Activated CD4-positive, alpha-beta T cell treated with anti-CD3 and anti-CD28 coated beads, Interleukin-2, amount 10 ng/mL, durations not matched to agents 7 days and 5 days (primary cell): Measurements from ENCODE around the gene STING1. TPM values are rescaled to one million over a fixed set of nuclear protein-coding genes. Genes with fewer than 3 reads are reported as not detected.

Experiments
- CTCF ChIA-PET: fragments of 350-600 bp; sonication (Branson Sonifier 250); formaldehyde crosslinking; loops from one replicate; lab custom pipeline; 2021; ENCODE audit warnings: antibody characterized with exemption; lab: Charles Lee
- POLR2A ChIA-PET: fragments of 350-600 bp; sonication (Branson Sonifier 250); formaldehyde crosslinking; loops from one replicate; lab custom pipeline; 2021; ENCODE audit warnings: antibody characterized with exemption; lab: Charles Lee
- DNase-seq: peaks from one replicate; pipeline ENCODE4 v3.0.0-alpha.2; 2020
- H3K27ac Mint-ChIP-seq: one replicate; pipeline ENCODE4 v1.8.0; 2021; ENCODE audit warnings: mild to moderate bottlenecking, moderate library complexity, mixed read lengths
- H3K27me3 Mint-ChIP-seq: one replicate; pipeline ENCODE4 v1.8.0; 2021; ENCODE audit warnings: mixed read lengths
- H3K36me3 Mint-ChIP-seq: one replicate; pipeline ENCODE4 v1.8.0; 2021; ENCODE audit warnings: low read depth, mixed read lengths
- H3K4me1 Mint-ChIP-seq: one replicate; pipeline ENCODE4 v1.8.0; 2021; ENCODE audit warnings: mixed read lengths
- H3K4me3 Mint-ChIP-seq: one replicate; pipeline ENCODE4 v1.8.0; 2021; ENCODE audit warnings: mild to moderate bottlenecking, moderate library complexity, mixed read lengths
- H3K9me3 Mint-ChIP-seq: one replicate; pipeline ENCODE4 v1.8.0; 2021; ENCODE audit warnings: mixed read lengths
- total RNA-seq, 2 experiments: library from RNA; stranded (reverse); gene quantifications; one replicate each; pipeline ENCODE4 v1.2.3, GENCODE V29; 2021

Gene STING1
- total RNA-seq, 2 experiments from 2014 or later: 175 TPM

DNA sequence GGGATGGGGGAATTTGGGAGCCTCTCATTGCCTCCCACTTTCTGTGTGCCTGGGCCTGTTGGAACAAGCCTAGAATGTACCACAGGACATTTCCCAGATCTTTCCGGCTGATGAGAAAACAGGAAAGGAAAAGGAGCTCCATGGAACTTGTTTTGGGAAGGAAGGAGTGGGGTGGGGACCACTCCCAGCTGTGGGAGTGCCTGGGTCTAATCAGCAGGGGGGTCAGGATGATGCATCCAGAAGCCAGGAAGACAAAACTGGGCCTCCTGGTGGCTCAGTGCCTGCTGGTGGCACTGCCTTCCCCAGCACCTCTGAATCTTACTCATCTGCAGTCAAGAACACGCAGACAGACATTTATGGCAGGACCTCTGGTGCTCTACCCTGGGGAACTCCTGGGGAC, 9.0 kb downstream of the STING1 start:
- H3K36me3 Mint-ChIP-seq: peaks cover 45% of the 10 kb centered on the region
- no peaks in the 10 kb centered on the region for H3K9me3 Mint-ChIP-seq
- H3K4me3 Mint-ChIP-seq: no peak overlapping the region
- peaks cover 90% of the 10 kb centered on the region for H3K4me1 Mint-ChIP-seq
- ChIA-PET CTCF (interaction anchor here (0.7 to 3.2 kb wide), 4 partner anchors 12 to 41 kb away, joined by 3 to 9 read pairs (median 4); partner anchors contain the start of gene ECSCR), POLR2A (interaction anchor here (0.5 kb wide), 1 partner anchor 38 kb away, joined by 6 read pairs; no protein-coding TSS in a partner anchor)
- no peaks in the 10 kb centered on the region for H3K27me3 Mint-ChIP-seq
- DNase-seq: no peak
- peak overlapping the region; percentile 78 for H3K27ac Mint-ChIP-seq

DNA sequence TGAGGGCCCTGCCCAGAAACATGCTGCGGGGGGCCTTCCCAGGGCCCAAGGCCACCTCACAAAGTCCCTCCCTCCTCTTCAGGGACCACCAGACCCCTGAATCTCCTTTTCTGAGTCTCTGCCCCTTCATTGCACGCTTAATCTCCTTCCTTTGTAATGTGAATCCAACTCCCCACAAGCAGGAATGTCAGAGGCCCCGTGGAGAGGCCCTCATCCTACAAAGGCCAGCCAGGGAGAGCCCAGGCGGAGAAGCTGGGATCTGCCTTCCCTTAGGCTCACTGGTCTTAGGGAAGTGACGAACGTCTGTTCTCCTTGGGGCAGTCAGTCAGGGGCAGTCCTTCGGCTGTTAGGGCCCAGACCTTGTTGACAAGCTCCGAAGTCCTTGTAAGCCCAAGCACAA, 9.5 kb downstream of the STING1 start:
- Mint-ChIP-seq H3K4me1 (peaks cover 90% of the 10 kb centered on the region), H3K27me3 (no peaks in the 10 kb centered on the region), H3K4me3 (no peak overlapping the region), H3K36me3 (peaks cover 40% of the 10 kb centered on the region), H3K27ac (peak overlapping the region; percentile 78), H3K9me3 (no peaks in the 10 kb centered on the region)
- ChIA-PET POLR2A (interaction anchor here (0.5 kb wide), 1 partner anchor 37 kb away, joined by 6 read pairs; no protein-coding TSS in a partner anchor), CTCF (interaction anchor here (0.8 to 3.2 kb wide), 2 partner anchors 11 to 41 kb away, joined by 4 to 9 read pairs; partner anchors contain the start of gene ECSCR)
- DNase-seq: no peak

- peak overlapping the region; percentile 83 for H3K4me3 Mint-ChIP-seq
- peak overlapping the region; percentile 99 for H3K27ac Mint-ChIP-seq
- H3K36me3 Mint-ChIP-seq: peaks cover 34% of the 10 kb centered on the region
- no peaks in the 10 kb centered on the region for H3K9me3 Mint-ChIP-seq
- DNase-seq: no peak
- peaks cover 84% of the 10 kb centered on the region for H3K4me1 Mint-ChIP-seq
- CTCF ChIA-PET: interaction anchor here (0.6 to 3.2 kb wide), 3 partner anchors 11 to 42 kb away, joined by 4 to 9 read pairs (median 7); partner anchors contain the start of gene ECSCR
- no peaks in the 10 kb centered on the region for H3K27me3 Mint-ChIP-seq
- POLR2A ChIA-PET: no interaction called here
Measured at GRCh38 chr5:139472386-139473030, 10.1 kb downstream of the STING1 start.

DNA sequence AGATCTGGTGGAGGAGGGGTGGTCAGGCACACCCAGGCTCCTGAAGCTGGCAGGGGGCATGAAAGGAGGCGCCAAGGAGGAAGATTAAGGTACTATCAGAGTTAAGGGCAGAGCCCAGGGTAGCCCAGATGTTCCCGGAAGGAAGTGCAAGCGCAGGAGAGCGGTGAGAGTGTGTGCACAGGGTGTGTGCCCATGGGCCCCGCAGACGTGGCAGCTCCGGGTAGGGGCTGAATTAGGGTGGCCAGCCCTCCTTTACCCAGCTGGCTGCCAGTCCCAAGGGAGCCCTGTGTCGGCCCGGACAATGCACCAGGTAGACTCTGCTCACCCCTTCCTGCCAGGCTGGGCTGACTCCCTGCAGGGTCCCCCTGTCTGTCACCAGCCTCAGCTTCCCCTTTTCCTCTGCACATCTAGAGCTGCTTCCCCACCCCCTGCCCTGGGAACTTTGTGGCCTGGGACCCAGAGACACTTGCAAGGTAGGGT, 11.7 kb downstream of the STING1 start, which contains the start of gene SMIM33:
TSS of gene SMIM33 (plus strand) at position 184 of the 480 bp plus-strand sequence. CDS start at position 302, 118 bp downstream.
- Mint-ChIP-seq H3K4me1 (peaks cover 74% of the 10 kb centered on the region), H3K9me3 (no peaks in the 10 kb centered on the region), H3K4me3 (peak within 1 kb of the TSS; percentile 83), H3K36me3 (peaks cover 19% of the 10 kb centered on the region), H3K27me3 (no peaks in the 10 kb centered on the region), H3K27ac (peak within 1 kb of the TSS; percentile 99)
- peak; percentile 47 for DNase-seq
- ChIA-PET CTCF (interaction anchor here (0.5 to 1.6 kb wide), 6 partner anchors 10 to 92 kb away, joined by 3 to 9 read pairs (median 4); no protein-coding TSS in a partner anchor), POLR2A (no interaction called here)

DNA sequence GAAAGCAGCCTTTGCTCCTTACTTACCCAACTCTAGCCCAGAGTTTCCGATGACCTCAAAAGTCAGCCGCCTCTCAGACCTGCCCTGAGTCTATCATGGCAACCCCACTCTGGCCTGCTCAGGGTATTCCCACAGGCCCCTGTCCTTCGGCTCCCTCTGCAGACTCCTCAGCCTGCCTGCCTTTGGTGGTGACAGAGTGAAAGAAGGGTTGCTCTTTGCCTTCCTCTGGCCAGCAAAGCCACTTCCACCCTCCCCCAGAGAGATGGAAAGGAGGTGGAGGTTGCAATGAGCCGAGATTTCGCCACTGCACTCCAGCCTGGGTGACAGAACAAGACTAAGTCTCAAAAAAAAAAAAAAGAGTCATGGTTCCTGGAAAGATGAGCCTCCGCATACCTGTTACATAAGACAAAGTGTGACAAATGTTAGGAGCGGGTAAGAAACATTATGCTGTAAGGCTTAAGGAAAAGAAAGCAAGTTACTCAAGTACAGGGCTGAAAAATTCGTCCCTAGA, 14.1 kb downstream of the STING1 start:
- ChIA-PET CTCF (interaction anchor here (0.9 to 1.6 kb wide), 2 partner anchors 10 to 48 kb away, joined by 3 read pairs; no protein-coding TSS in a partner anchor), POLR2A (no interaction called here)
- Mint-ChIP-seq H3K9me3 (no peaks in the 10 kb centered on the region), H3K27ac (peak overlapping the region; percentile 73), H3K27me3 (no peaks in the 10 kb centered on the region), H3K4me3 (no peak overlapping the region), H3K36me3 (peaks cover 4% of the 10 kb centered on the region), H3K4me1 (peaks cover 52% of the 10 kb centered on the region)
- no peak for DNase-seq

DNA sequence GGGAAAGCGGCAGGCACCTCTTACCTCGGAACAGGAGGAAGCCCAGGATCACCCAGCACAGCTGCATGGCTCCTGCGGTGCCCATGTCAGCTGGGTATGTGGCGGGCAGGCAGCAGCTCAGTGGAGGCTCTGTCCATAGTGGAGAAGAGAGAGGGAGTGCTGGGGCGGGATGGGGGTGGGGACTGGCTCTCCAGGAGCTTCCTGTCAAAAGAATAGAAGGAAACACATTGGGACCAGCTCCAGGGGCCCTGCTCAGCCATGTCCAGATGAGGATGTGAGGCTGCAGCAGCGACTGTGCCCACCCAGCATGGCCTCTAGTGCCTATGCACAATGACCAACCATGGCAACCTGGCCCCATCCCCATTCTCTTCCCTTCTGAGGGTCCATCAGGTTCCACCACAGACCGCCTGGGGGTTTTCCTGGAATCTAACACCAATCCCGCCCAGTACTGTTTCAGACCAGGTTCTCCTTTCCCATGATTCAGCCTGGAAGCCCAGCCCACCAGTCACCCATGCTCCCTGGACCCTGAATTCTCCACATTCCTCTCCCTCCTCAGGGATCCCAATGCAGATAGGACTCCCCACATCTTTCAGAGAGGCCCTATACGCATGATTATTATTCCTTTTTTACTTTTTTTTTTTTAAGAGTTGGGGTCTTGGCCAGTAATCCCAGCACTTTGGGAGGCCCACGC, 19.8 kb downstream of the STING1 start, which contains the start of gene ECSCR:
TSS of gene ECSCR (minus strand) at position 158 of the 691 bp plus-strand sequence. CDS start at position 85, 73 bp downstream.
- H3K27me3 Mint-ChIP-seq: no peaks in the 10 kb centered on the region
- ChIA-PET POLR2A (no interaction called here), CTCF (interaction anchor here (0.5 to 2.1 kb wide), 7 partner anchors 11 to 72 kb away, joined by 3 to 9 read pairs (median 4); partner anchors contain the start of gene STING1)
- peaks cover 36% of the 10 kb centered on the region for H3K4me1 Mint-ChIP-seq
- no peak within 1 kb of the TSS for H3K4me3 Mint-ChIP-seq
- peak within 1 kb of the TSS; percentile 27 for H3K27ac Mint-ChIP-seq
- H3K9me3 Mint-ChIP-seq: no peaks in the 10 kb centered on the region
- no peaks in the 10 kb centered on the region for H3K36me3 Mint-ChIP-seq
- DNase-seq: no peak

GRCh38 chr5:139461698-139462097, 20.9 kb downstream of the STING1 start:
- peak overlapping the region; percentile 27 for H3K27ac Mint-ChIP-seq

DNA sequence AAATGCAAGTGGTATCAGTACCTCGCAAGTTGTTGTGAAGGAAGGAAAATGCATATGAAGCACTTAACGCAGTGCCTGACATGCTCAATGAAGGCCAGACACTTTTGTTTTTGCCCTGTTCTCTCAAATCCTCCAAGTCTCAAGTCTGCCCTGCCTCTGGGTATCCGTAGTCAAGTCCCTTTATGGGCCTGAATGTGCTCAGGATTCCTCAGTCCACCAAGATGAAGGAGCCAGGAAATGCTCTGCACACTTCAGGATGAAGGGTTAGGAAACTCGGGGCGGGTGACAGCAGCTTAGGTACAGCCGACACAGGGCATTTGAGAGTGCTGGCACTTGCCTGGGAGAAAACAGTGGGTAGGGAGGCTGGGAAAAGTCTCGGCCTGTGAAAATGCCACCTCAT, 21.4 kb downstream of the STING1 start:
- ChIA-PET CTCF (interaction anchor here (1.2 to 2.1 kb wide), 3 partner anchors 13 to 39 kb away, joined by 4 to 9 read pairs (median 4); partner anchors contain the start of gene STING1), POLR2A (no interaction called here)
- peak overlapping the region; percentile 13 for H3K27ac Mint-ChIP-seq
- no peak overlapping the region for H3K4me3 Mint-ChIP-seq
- DNase-seq: no peak
- peaks cover 50% of the 10 kb centered on the region for H3K4me1 Mint-ChIP-seq
- H3K9me3 Mint-ChIP-seq: no peaks in the 10 kb centered on the region
- no peaks in the 10 kb centered on the region for H3K27me3 Mint-ChIP-seq
- no peaks in the 10 kb centered on the region for H3K36me3 Mint-ChIP-seq

More at GRCh38 chr5:139461698-139462097, 20.9 kb downstream of the STING1 start:
- CTCF ChIA-PET: interaction anchor here (1.0 to 2.1 kb wide), 5 partner anchors 12 to 71 kb away, joined by 3 to 9 read pairs (median 4); partner anchors contain the start of gene STING1
- Mint-ChIP-seq H3K9me3 (no peaks in the 10 kb centered on the region), H3K4me3 (no peak overlapping the region), H3K4me1 (peaks cover 44% of the 10 kb centered on the region), H3K27me3 (no peaks in the 10 kb centered on the region), H3K36me3 (no peaks in the 10 kb centered on the region)
- POLR2A ChIA-PET: no interaction called here
- DNase-seq: no peak

GRCh38 chr5:139460455-139460854, 22.1 kb downstream of the STING1 start:
- H3K9me3 Mint-ChIP-seq: no peaks in the 10 kb centered on the region
- H3K4me1 Mint-ChIP-seq: peaks cover 54% of the 10 kb centered on the region
- H3K27ac Mint-ChIP-seq: peak overlapping the region; percentile 92
- H3K4me3 Mint-ChIP-seq: no peak overlapping the region
- no peak for DNase-seq
- ChIA-PET POLR2A (no interaction called here), CTCF (interaction anchor here (0.6 to 1.5 kb wide), 3 partner anchors 14 to 38 kb away, joined by 3 to 4 read pairs (median 4); no protein-coding TSS in a partner anchor)
- H3K36me3 Mint-ChIP-seq: no peaks in the 10 kb centered on the region
- H3K27me3 Mint-ChIP-seq: no peaks in the 10 kb centered on the region

DNA sequence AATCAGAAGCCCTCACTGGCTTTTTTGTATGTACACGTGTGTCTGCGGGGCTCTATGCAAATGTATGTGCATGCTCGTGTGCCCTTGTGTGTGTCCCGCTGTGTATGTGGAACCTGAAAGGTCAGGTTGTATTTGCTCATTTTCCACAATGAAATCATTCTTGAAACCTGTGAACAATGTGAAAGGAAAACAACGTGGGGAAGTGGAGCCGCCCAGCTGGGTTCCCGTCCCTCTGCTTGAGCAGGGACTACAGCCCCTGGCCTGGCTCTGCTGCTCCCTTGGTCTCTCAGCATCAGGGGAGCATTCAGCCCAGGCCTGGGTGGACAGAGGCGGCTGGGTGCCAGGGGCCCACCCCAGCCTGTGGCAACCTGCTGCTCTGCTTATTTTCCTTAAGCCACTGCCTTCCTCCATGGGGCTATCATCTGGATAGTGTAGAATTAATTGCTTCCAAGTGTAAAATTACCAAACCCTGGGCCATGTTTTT, 23.1 kb downstream of the STING1 start:
- DNase-seq: no peak
- Mint-ChIP-seq H3K4me3 (peak overlapping the region; percentile 29), H3K27me3 (no peaks in the 10 kb centered on the region), H3K36me3 (no peaks in the 10 kb centered on the region), H3K9me3 (no peaks in the 10 kb centered on the region), H3K27ac (peak overlapping the region; percentile 92), H3K4me1 (peaks cover 64% of the 10 kb centered on the region)
- ChIA-PET CTCF (interaction anchor here (0.8 to 4.6 kb wide), 7 partner anchors 14 to 58 kb away, joined by 3 to 14 read pairs (median 4); no protein-coding TSS in a partner anchor), POLR2A (no interaction called here)

DNA sequence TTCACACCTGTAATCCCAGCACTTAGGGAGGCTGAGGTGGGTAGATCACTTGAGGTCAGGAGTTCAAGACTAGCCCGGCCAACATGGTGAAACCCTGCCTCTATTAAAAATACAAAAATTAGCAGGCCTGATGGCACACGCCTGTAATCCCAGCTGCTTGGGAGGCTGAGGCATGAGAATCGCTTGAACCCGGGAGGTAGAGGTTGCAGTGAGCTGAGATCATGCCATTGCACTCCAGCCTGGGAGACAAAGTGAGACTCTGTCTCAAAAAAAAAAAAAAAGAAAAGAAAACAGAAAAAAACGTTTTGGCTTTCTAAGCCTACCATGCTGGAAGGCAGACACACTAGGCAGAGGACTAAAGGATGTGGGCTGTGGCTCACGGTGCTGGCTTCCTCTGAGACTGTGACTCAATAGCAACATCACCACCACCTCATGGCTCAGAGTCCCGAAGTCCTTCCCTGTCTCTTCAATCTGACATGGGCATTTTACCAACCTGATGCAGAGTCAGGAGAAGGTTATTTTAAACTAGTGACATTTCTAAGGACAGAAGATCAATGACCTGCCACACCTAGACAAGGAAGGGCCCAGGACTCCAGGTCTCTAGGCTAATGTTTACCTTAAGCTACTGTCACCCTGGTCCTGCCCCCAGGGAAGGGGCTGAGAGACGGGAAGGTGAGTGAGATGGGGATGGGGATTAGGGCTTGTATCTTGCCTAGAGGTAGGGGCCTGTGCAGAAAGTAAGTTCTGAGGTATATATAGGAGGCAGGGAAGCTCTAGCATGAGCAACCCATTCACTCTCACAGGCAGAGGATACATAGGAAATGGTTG, 23.8 kb downstream of the STING1 start:
- peak; percentile 89 for DNase-seq
- Mint-ChIP-seq H3K9me3 (no peaks in the 10 kb centered on the region), H3K27me3 (no peaks in the 10 kb centered on the region), H3K4me1 (peaks cover 71% of the 10 kb centered on the region), H3K4me3 (peak overlapping the region; percentile 58), H3K36me3 (no peaks in the 10 kb centered on the region), H3K27ac (peak overlapping the region; percentile 92)
- CTCF ChIA-PET: interaction anchor here (0.7 to 4.6 kb wide), 12 partner anchors 10 to 59 kb away, joined by 3 to 14 read pairs (median 4); partner anchors contain the start of genes DNAJC18 and STING1
- POLR2A ChIA-PET: interaction anchor here (0.6 kb wide), 1 partner anchor 140 kb away, joined by 3 read pairs; no protein-coding TSS in a partner anchor
